RPMI8226 (cell line): Measurements from ENCODE around the gene ZNF226.
"Not testable (repeated sequence)": the region's sequence is repeated elsewhere in the genome, so short reads cannot be mapped to it uniquely, and the experiment has no call there.

Source experiments
- DNase-seq: peaks from one replicate; pipeline ENCODE4 v3.0.0-alpha.2; 2015

Gene ZNF226

GRCh38 chr19:44212866-44213346, 48.0 kb downstream of the ZNF226 start:
- no peak for DNase-seq

- DNase-seq, result not testable (repeated sequence)
These were observed 55.0 kb downstream of the ZNF226 start for GRCh38 chr19:44219926-44220325.

GRCh38 chr19:44220761-44221160, 55.9 kb downstream of the ZNF226 start:
- not testable (repeated sequence) for DNase-seq

- DNase-seq, result not testable (repeated sequence)
These were observed 56.4 kb downstream of the ZNF226 start for GRCh38 chr19:44221291-44221690.
